ENCODE data around the gene BRINP2.
A peak's percentile ranks its signal among the peaks of the same experiment; 100 is the strongest.
"Not testable (repeated sequence)": the region's sequence is repeated elsewhere in the genome, so short reads cannot be mapped to it uniquely, and the experiment has no call there.

Gene BRINP2

DNA sequence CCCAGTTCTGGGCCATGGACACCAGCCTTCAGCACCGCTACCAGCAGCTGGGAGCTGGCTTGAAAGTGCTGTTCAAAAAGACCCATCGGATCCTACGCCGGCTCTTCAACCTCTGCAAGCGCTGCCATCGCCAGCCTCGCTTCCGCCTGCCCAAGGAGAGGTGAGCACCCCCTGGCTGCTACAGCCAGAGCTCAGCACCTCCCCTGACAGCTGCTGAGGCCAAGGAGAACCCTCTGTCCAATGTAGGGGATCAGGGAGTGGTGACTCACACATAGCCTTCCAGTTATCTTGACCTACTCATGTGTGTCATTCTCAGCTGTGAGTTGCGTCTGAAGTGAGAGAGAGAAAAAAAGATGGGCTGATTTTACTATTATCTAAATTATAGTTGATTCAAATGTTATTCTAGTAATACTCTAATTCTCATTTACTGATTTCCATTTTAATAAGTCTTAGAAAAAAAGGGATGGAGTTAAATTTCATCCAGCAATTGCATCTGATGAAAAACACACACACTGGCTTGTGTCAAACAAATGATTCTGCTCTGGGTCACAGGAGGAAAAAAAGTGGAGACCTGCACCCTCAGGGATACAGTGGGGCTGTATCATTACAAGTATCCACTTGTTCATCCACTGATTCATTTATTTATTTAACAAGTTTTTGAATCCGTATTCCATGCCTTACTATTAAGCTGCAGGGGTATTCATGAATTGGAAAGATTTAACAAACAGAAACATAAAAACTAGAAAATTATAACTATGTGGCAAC is 108.0 kb downstream of the BRINP2 start:
- DNase-seq, result no peak

DNA sequence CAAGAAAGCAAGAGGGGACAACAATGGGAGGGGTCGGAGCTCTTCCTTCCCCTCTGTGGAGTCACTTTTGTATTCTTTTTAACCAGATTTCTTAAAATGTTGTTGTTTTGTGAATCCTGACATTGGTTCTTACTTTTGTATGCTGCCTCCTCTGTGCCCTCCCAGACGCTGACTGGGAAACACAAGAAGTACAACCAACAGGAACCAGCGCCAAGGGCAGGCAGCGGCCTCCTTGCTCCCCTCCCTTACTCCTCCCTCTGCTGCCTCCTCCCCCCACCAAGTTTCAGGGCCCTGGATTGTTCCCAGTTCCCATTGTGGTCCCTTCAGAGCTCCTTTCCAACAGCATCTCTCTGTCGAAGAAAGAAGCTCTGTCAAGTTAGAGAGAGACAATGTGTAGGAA is 111.1 kb downstream of the BRINP2 start:
- no peak for DNase-seq

DNA sequence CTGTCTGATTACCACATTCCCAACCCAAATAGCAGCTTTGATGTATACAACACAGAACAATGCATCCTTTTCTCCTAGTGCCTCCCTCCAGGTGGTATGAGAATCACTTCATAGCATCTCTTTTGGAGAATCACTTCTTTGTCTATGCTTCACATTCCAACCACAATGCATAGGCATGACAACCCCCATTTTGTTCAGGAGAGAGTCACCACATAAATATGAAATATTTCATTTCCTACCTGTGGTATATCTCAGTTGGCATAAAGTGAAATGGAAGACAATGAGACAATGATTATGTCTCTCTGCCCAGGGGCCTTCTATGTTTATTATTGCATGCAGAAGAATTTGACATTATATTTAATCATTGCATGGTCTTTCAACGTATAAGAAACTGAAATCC is 112.2 kb downstream of the BRINP2 start:
- DNase-seq, result no peak

- no peak for DNase-seq
Observed at GRCh38 chr1:177283380-177283779, 112.6 kb downstream of the BRINP2 start.

- DNase-seq, result no peak
Observed at GRCh38 chr1:177286396-177286795, 115.6 kb downstream of the BRINP2 start.

DNA sequence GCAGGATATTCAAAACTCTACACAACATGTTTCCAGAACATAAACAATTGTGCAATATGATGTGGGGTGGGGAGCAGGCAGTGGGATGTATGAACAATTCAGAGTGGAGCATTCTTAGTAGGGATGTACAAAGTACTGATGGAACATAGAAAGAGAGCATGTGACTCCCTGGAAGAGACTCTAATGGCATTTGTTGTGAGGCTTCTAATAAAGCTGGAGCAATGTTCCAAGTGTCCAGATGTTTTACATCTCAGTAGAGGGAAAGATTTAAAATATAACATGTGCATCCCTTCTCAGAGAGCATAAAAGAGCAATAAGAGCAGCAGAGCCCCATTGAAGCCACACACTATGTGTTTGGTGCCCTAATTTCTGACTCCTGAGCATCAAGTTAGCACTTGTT is 116.5 kb downstream of the BRINP2 start:
- no peak for DNase-seq

GRCh38 chr1:177287994-177288393 is 117.2 kb downstream of the BRINP2 start:
- DNase-seq, result peak; percentile 83

DNA sequence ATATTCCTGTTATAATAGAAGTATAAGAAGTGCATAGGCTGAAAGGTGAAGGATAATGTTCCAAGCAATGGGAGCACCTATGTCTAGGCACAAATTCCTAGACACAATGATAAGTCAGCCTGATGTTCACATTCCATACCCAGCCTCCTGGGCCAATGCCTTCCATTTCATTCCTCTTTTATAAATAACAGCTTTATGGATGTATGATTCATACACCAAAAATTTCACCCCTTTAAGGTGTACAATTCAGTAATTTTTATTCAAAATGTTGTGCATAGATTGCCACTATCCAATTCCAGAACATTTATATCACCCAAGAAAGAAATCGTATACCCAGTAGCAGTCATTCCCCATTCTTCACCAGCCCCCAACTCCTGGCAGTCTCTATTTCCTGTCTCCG is 118.8 kb downstream of the BRINP2 start:
- no peak for DNase-seq

DNA sequence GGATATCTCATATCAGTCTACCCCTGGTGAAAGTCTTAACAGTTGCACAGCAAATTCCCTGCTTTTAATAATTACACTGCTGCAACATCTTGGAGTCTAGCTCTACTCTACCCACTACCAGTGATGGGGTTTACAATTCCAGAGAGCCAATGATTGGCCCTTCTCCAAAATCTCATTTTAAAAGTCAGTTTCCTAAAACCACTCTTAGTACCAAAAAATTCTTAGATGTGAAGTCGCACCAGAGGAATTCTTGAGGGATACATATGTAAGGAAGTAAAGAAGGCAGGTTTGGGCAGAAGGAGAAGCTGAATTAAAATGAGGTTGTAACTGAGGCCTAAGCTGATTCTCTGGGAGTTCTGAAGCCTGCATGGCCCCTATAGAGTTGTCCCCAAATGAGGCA is 129.7 kb downstream of the BRINP2 start:
- DNase-seq, result no peak

GRCh38 chr1:177301425-177302124 is 130.8 kb downstream of the BRINP2 start:
- no peak for DNase-seq

GRCh38 chr1:177302357-177303044 is 131.7 kb downstream of the BRINP2 start:
- DNase-seq, result no peak

DNA sequence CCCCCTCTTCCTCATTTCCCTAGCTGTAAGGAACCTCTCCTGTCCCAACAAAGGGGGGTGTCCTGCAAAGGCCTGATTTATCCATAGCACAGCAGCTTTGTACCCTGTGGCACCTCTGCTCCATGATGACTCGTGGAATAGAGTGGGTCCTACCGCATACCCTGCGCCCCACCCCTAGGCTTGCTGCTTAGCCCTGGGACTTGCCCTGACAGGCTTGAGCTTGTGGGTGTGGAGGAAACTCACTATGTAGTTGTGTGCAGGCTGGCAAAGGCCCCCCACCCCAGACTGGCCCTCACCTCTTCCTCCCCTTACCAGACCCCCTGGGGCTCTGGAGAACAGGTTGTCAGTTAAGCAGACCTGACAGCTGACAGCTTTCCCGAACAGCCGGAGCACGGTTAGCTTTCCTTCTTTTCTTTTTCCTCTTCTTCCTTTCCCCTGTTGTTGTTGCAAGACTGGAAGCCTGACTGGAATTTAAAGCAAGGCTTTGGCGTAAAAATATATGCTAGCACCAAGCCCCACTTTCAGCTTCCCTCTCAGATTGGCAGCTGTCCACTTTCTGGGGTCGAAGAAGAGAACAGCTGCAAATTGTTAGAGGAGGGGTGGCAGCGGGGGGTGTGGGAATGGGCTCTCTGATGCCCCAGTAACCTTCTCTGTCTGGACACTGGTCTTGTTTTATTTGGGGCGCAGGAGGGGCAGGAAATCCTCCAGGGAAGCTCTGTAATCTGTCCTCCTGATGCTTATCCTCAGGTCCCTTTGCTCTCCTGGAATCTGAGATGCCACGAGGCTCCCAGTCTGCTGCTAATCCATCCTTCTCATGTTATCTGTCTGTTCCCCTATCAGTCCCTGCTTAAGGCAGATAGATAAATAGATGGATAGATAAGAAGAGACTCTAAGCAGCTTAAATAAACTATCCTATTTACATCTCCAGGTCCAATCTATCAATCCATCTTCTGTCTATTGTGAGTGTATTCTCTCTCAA is 134.6 kb downstream of the BRINP2 start:
- DNase-seq, result no peak

DNA sequence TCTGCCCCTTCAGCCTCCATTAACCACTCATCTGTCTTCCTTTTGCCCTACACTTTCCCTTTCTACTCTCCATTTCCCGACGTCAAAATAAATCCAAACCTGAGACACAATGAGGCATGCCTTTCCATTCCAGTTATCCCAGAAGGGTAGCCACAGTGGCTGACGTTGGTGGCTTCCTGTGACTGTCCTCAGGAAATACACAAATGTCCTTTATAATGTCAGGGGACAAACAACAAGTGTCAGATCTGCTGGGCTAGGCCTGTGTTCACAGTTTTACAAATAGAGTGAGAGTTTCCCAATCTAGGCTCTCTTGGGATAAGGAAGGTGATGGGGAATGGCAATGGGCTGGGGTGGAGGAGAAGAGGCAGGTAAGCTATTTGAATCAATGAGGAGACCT is 135.3 kb downstream of the BRINP2 start:
- DNase-seq, result no peak

DNA sequence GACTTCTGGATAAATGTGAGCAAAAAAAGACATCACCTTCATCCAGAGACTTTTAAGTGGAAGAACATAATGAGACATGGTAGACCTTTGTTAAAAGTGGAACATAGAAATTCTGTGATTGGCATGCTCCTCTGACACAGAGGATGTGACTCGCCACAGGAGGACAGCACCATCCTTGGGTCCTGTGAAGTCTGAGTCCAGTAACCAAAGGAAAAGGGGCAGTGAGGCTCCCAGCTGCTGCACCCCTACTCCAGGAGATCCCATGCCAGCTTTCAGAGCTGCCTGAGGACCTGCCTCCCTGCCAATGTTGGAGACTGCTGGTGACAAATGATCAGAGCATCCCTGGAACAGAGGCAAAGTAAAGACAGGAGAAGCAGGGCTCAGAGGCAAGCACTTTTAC is 136.2 kb downstream of the BRINP2 start:
- no peak for DNase-seq

- no peak for DNase-seq
Observed at GRCh38 chr1:177307771-177308170, 137.0 kb downstream of the BRINP2 start.

DNA sequence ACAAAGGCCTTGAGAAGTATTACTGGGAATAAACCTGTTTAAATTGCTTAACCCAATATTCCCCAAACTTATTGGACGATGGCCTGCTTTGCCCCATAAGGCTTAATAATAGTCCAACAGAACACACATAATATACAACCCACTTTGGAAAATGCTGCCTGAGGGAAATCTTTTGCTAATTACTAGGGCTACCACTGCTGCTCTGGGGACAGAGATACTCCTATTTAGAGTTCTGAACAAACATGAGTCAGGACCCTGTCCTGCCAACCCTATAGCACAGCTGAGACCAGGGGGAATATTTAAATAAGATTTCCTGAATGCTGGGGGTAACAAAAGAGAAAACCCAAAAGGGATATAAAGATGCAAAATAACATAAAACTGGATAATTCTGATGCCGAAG is 139.1 kb downstream of the BRINP2 start:
- DNase-seq, result no peak

- no peak for DNase-seq
Observed at GRCh38 chr1:177310326-177310725, 139.6 kb downstream of the BRINP2 start.

GRCh38 chr1:177311111-177311510 is 140.4 kb downstream of the BRINP2 start:
- no peak for DNase-seq

- no peak for DNase-seq
Observed at GRCh38 chr1:177311586-177311985, 140.8 kb downstream of the BRINP2 start.

DNA sequence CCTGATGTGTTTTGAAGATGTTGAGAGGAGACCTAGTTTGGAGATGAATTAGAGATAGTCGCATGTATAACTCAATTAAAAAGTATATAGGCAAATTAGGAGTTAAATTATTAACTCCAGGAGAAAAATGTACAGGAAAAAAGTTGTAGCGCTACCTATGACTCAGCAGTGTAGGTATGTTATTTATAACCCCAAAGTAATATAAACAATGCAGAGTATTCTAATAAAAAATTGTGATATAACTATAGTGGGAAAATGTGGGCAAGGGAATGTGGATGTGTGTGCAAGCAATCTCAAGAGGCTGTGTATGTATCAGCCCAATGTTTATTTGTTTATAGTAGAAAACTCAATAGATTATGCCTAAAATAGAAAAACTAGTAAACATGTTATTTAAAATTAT is 144.5 kb downstream of the BRINP2 start:
- DNase-seq, result no peak

GRCh38 chr1:177315761-177316160 is 145.0 kb downstream of the BRINP2 start:
- no peak for DNase-seq

DNA sequence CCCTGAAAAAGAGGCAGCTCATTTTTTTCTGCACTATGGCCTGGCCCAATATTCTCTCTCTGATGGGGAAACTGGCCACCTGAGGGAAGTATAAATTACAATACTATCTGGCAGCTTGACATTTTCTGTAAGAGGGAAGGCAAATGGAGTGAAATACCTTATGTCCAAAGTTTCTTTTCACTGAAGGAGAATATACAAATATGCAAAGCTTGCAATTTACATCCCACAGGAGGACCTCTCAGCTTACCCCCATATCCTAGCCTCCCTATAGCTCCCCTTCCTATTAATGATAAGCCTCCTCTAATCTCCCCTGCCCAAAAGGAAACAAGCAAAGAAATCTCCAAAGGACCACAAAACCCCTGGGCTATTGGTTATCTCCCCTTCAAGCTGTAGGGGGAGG is 150.7 kb downstream of the BRINP2 start:
- not testable (repeated sequence) for DNase-seq

DNA sequence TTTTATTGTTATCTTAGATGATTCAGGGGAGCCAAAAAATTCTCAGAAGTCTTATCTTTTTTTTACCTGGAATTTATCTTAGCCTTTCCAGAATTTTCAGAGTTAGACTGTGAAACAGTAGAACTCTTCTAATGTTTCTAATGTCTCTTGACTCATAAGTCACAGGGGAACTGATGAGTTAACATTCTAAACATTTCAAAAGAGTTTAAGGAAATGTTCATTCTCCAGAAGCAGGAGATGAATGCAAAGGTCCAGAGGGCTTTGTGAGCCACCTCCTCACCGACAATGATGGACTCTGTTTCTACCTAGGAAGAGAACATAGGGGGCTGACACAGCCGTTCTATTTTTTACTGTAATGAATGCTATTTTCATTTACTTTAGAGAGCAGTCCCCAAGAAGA is 157.5 kb downstream of the BRINP2 start:
- DNase-seq, result no peak

Measured in OCI-M1 (cell line).